ENCODE measurements around the gene JTB. TPM values are rescaled to one million over a fixed set of nuclear protein-coding genes. Genes with fewer than 3 reads are reported as not detected.
A peak's percentile ranks its signal among the peaks of the same experiment; 100 is the strongest.

The JTB gene
- polyA plus RNA-seq, 1 of the 3 experiments (the other 2 are of a cell fraction): 118 TPM

DNA sequence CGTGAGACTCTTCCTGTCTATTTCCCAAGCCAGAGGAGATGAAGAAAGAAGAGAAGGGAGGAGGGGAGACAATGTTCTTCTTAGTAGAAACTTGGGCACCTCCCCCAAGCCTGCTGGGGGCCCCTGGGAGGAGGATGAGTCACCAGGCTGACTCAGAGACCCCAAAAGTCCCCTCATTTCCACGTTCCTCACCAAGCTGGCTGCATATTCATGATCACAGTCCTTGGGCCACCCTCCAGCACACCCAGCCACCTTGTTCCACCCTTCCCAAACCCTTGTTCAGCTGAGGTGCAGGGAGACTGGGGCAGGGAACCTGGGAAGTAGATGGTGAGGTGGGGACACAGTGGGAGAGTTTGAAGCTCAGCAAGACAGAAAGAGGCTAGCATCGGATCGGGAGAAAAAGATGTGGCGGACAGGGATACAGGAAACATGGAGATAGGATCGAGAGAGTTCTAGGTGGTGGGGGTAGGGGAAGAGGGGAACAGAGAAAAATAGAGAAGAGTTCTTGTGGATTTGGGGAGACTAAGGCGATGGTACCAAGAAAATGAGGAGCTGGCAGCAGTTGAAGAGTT lies 8.0 kb upstream of the JTB start:
- H4K20me1 ChIP-seq (ENCODE audit: insufficient read depth): no peaks in the 10 kb centered on the region
- H3F3A ChIP-seq (replicated peaks; ENCODE audit: insufficient read depth): peaks cover 22% of the 10 kb centered on the region
- H3K79me2 ChIP-seq (ENCODE audit: insufficient read depth): peaks cover 25% of the 10 kb centered on the region
- CTCF ChIA-PET: interaction anchor here (0.9 to 4.9 kb wide), 13 partner anchors 11 to 400 kb away, joined by 3 to 68 read pairs (median 10); partner anchors contain the start of genes CHTOP, CRTC2, DENND4B and JTB
- POLR2A ChIA-PET: interaction anchor here (0.6 to 2.7 kb wide), 6 partner anchors 8 to 183 kb away, joined by 3 to 17 read pairs (median 4); partner anchors contain the start of genes CREB3L4, CRTC2, JTB and SLC39A1
- no peaks in the 10 kb centered on the region for H3K27me3 ChIP-seq (ENCODE audit: insufficient read depth)
- TF ChIP-seq JUND (IDR thresholded peaks at IDR 0.05): peak; percentile 77
- no peak for TF ChIP-seq RAD21 (IDR thresholded peaks at IDR 0.05; ENCODE audit: low read length)
- no peak for TF ChIP-seq RFX5 (IDR thresholded peaks at IDR 0.05; ENCODE audit: low read length)
- TF ChIP-seq, protein P1, sequence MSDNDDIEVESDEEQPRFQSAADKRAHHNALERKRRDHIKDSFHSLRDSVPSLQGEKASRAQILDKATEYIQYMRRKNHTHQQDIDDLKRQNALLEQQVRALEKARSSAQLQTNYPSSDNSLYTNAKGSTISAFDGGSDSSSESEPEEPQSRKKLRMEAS (IDR thresholded peaks at IDR 0.05; ENCODE audit: low read depth): 0 out of 2 replicates have a peak, but pooled peaks have one; percentile 34
- TF ChIP-seq FOSL2 (IDR thresholded peaks at IDR 0.05; ENCODE audit: borderline replicate concordance, low read depth): peak; percentile 88
- TF ChIP-seq TCF12 (IDR thresholded peaks at IDR 0.05): 0 out of 2 replicates have a peak, but pooled peaks have one; percentile 25
- TF ChIP-seq RCOR1 (IDR thresholded peaks at IDR 0.05; ENCODE audit: low read length): no peak
- TF ChIP-seq, protein P2, sequence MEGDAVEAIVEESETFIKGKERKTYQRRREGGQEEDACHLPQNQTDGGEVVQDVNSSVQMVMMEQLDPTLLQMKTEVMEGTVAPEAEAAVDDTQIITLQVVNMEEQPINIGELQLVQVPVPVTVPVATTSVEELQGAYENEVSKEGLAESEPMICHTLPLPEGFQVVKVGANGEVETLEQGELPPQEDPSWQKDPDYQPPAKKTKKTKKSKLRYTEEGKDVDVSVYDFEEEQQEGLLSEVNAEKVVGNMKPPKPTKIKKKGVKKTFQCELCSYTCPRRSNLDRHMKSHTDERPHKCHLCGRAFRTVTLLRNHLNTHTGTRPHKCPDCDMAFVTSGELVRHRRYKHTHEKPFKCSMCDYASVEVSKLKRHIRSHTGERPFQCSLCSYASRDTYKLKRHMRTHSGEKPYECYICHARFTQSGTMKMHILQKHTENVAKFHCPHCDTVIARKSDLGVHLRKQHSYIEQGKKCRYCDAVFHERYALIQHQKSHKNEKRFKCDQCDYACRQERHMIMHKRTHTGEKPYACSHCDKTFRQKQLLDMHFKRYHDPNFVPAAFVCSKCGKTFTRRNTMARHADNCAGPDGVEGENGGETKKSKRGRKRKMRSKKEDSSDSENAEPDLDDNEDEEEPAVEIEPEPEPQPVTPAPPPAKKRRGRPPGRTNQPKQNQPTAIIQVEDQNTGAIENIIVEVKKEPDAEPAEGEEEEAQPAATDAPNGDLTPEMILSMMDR (IDR thresholded peaks at IDR 0.05): no peak
- TF ChIP-seq NRF1 (IDR thresholded peaks at IDR 0.05; ENCODE audit: low read depth, low read length): no peak
- H3K4me1 ChIP-seq (ENCODE audit: control insufficient read depth in 1 of 2, insufficient read depth in 2 of 2, low read depth in 1 of 2, low read length in 1 of 2): peaks cover 15 to 16% of the 10 kb centered on the region in 2 experiments
- 15% methylated on average over 7 of the region's 7 CpGs for WGBS (ENCODE audit: low lambda C conversion rate)
- peak overlapping the region; percentile 86 for H3K9ac ChIP-seq
- H3K4me3 ChIP-seq (ENCODE audit: low read depth in 2 of 2, low read length in 1 of 2): peak overlapping the region; percentile 81 to 90
- H2AFZ ChIP-seq (ENCODE audit: low read depth): peak overlapping the region; percentile 79
- H3K9me3 ChIP-seq: no peaks in the 10 kb centered on the region
- H3K9me2 ChIP-seq: no peaks in the 10 kb centered on the region
- peak overlapping the region; percentile 99 for H3K4me2 ChIP-seq
- DNase-seq: no peak
- H3K36me3 ChIP-seq (replicated peaks in 1 of 2; ENCODE audit: control insufficient read depth in 1 of 2, insufficient read depth in 2 of 2, low read length in 1 of 2): peaks cover 15 to 28% of the 10 kb centered on the region in 2 experiments
- peak overlapping the region; percentile 67 to 86 for H3K27ac ChIP-seq (ENCODE audit: low read depth in 2 of 2, low read length in 1 of 2)

DNA sequence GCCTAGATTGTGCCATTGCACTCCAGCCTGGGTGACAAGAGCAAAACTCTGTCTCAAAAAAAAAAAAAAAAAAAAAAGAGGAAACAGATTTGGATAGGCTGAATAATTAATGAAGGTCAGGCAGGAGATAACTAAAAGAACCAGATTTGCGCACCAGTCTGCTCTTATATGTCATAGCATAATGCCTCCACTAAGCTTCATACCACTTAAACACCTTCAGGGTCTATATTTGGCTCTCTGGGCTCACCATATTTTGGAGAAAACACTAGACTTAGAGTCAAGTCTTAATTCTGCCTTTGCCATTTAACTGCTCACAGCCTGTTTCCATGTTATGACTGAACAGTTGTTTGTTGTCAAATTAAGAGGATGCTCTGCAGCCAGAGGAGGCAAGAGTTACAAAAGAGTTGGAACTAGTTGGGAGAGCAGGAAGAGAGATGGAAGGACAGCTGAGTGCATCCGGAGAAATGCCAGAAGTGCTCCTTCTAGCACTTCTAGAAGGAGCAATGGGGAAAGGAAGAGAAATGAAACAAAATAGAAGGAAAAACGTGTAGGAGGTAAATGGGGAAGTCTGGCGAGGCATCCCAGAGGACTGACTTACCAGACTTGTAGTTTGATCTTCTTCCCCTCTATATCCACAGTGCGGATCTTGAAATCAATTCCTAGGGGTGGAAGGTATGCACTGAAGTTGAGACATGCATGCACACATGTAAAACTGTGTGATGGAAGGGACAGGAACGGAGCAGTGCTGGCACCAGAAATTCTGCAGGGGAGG lies 6.8 kb upstream of the JTB start:
- H3F3A ChIP-seq (replicated peaks; ENCODE audit: insufficient read depth): peaks cover 24% of the 10 kb centered on the region
- H3K9ac ChIP-seq: peak overlapping the region; percentile 86; the same call in 1 of the 2 replicates
- no peaks in the 10 kb centered on the region for H4K20me1 ChIP-seq (ENCODE audit: insufficient read depth)
- CTCF ChIA-PET: interaction anchor here (0.9 to 4.9 kb wide), 5 partner anchors 9 to 187 kb away, joined by 3 to 68 read pairs (median 50); partner anchors contain the start of genes CRTC2, JTB and SLC39A1
- DNase-seq: no peak
- peak overlapping the region; percentile 81 to 90; a peak in 3 of 4 replicates for H3K4me3 ChIP-seq (ENCODE audit: low read depth in 2 of 2, low read length in 1 of 2)
- H3K9me2 ChIP-seq: no peaks in the 10 kb centered on the region
- peak overlapping the region; percentile 99 for H3K4me2 ChIP-seq
- no peak overlapping the region for H2AFZ ChIP-seq (ENCODE audit: low read depth)
- H3K36me3 ChIP-seq (replicated peaks in 1 of 2; ENCODE audit: control insufficient read depth in 1 of 2, insufficient read depth in 2 of 2, low read length in 1 of 2): peaks cover 15 to 34% of the 10 kb centered on the region in 2 experiments
- H3K79me2 ChIP-seq (ENCODE audit: insufficient read depth): peaks cover 25% of the 10 kb centered on the region
- H3K27me3 ChIP-seq (ENCODE audit: insufficient read depth): no peaks in the 10 kb centered on the region
- H3K4me1 ChIP-seq (ENCODE audit: control insufficient read depth in 1 of 2, insufficient read depth in 2 of 2, low read depth in 1 of 2, low read length in 1 of 2): peaks cover 11 to 14% of the 10 kb centered on the region in 2 experiments
- no peak overlapping the region for H3K27ac ChIP-seq (ENCODE audit: low read depth in 2 of 2, low read length in 1 of 2)
- WGBS (ENCODE audit: low lambda C conversion rate): 86% methylated on average over 6 of the region's 6 CpGs
- H3K9me3 ChIP-seq: no peaks in the 10 kb centered on the region
- POLR2A ChIA-PET: interaction anchor here (0.6 to 2.7 kb wide), 2 partner anchors 17 to 182 kb away, joined by 3 to 9 read pairs; partner anchors contain the start of gene CREB3L4
- TF ChIP-seq, protein P3, sequence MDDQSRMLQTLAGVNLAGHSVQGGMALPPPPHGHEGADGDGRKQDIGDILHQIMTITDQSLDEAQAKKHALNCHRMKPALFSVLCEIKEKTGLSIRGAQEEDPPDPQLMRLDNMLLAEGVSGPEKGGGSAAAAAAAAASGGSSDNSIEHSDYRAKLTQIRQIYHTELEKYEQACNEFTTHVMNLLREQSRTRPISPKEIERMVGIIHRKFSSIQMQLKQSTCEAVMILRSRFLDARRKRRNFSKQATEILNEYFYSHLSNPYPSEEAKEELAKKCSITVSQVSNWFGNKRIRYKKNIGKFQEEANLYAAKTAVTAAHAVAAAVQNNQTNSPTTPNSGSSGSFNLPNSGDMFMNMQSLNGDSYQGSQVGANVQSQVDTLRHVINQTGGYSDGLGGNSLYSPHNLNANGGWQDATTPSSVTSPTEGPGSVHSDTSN (IDR thresholded peaks at IDR 0.05): no peak
- TF ChIP-seq SMC3 (IDR thresholded peaks at IDR 0.05; ENCODE audit: low read depth, low read length): no peak
- TF ChIP-seq, protein P4, sequence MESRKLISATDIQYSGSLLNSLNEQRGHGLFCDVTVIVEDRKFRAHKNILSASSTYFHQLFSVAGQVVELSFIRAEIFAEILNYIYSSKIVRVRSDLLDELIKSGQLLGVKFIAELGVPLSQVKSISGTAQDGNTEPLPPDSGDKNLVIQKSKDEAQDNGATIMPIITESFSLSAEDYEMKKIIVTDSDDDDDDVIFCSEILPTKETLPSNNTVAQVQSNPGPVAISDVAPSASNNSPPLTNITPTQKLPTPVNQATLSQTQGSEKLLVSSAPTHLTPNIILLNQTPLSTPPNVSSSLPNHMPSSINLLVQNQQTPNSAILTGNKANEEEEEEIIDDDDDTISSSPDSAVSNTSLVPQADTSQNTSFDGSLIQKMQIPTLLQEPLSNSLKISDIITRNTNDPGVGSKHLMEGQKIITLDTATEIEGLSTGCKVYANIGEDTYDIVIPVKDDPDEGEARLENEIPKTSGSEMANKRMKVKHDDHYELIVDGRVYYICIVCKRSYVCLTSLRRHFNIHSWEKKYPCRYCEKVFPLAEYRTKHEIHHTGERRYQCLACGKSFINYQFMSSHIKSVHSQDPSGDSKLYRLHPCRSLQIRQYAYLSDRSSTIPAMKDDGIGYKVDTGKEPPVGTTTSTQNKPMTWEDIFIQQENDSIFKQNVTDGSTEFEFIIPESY (IDR thresholded peaks at IDR 0.05; ENCODE audit: borderline replicate concordance, low read depth): no peak
- TF ChIP-seq, protein P1 (IDR thresholded peaks at IDR 0.05; ENCODE audit: low read depth): no peak
- TF ChIP-seq, protein P5, sequence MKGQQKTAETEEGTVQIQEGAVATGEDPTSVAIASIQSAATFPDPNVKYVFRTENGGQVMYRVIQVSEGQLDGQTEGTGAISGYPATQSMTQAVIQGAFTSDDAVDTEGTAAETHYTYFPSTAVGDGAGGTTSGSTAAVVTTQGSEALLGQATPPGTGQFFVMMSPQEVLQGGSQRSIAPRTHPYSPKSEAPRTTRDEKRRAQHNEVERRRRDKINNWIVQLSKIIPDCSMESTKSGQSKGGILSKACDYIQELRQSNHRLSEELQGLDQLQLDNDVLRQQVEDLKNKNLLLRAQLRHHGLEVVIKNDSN (IDR thresholded peaks at IDR 0.05; ENCODE audit: borderline replicate concordance, low read depth): no peak
- no peak for TF ChIP-seq YY1 (IDR thresholded peaks at IDR 0.05; ENCODE audit: low read depth)
- TF ChIP-seq RFX5 (IDR thresholded peaks at IDR 0.05; ENCODE audit: low read length): no peak
- no peak for TF ChIP-seq RXRA (IDR thresholded peaks at IDR 0.05; ENCODE audit: borderline replicate concordance, low read depth)
- TF ChIP-seq NRF1 (IDR thresholded peaks at IDR 0.05; ENCODE audit: low read depth, low read length): no peak
- no peak for TF ChIP-seq RCOR1 (IDR thresholded peaks at IDR 0.05; ENCODE audit: low read length)
- TF ChIP-seq JUND (IDR thresholded peaks at IDR 0.05): no peak
- no peak for TF ChIP-seq ELF1 (IDR thresholded peaks at IDR 0.05)
- no peak for TF ChIP-seq SIN3A (IDR thresholded peaks at IDR 0.05; ENCODE audit: borderline replicate concordance, low read depth, low read length)
